ENCODE measurements around the gene MPEG1. TPM values are rescaled to one million over a fixed set of nuclear protein-coding genes. Genes with fewer than 3 reads are reported as not detected.

MPEG1 gene
- total and polyA plus RNA-seq, 7 experiments from 2014 or later, result 0.26 to 187 (median 5.0) TPM; not detected in 1

DNA sequence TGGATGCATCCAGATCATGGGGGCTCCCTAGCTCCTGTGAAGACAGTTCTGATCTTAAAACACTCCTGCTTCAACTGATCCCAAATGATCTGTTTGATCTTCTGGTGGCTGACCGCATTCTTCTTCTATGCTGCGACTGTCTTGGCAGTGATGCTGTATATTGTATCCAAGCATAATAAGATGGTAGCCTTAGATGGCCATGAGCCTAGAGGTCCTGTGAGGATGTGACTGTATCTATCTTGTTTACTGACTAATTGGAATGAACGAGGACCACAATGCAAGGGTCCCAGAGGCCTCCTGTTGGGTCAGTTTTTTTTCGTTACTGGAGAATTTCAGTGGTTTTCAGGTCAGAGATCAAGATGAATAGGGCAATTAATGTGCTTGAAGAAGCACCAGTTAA, 7.1 kb upstream of the MPEG1 start:
- Mint-ChIP-seq H3K9me3 (peaks cover 0 to 5% (median 0%) of the 10 kb centered on the region in 11 donors), H3K4me3 (no peak overlapping the region), H3K27me3 (peaks cover 0 to 14% (median 0%) of the 10 kb centered on the region in 5 donors), H3K4me1 (peaks cover 6 to 17% (median 13%) of the 10 kb centered on the region in 7 donors), H3K27ac (no peak overlapping the region), H3K36me3 (no peaks in the 10 kb centered on the region)
- DNase-seq (no peak), ATAC-seq (no peak)
- intact Hi-C loops (cut with micrococcal nuclease), result no loop called here
- POLR2A ChIA-PET, result no interaction called here
- no peaks in the 10 kb centered on the region for H3K4me1 ChIP-seq (ENCODE audit: control insufficient read depth in 2 of 2, insufficient read depth in 2 of 2, low read length in 2 of 2)
- no peaks in the 10 kb centered on the region for H3K27me3 ChIP-seq (ENCODE audit: control insufficient read depth in 2 of 2, insufficient read depth in 2 of 2, low read length in 2 of 2)
- H3K36me3 ChIP-seq (ENCODE audit: control insufficient read depth in 2 of 3, insufficient read depth in 3 of 3, low read length in 3 of 3), result no peaks in the 10 kb centered on the region
- H3K4me3 ChIP-seq (ENCODE audit: low read length), result no peak overlapping the region
- no peaks in the 10 kb centered on the region for H3K9me3 ChIP-seq (ENCODE audit: control insufficient read depth in 2 of 3, low read length in 3 of 3)
- CTCF ChIA-PET, result interaction anchor here (0.9 kb wide), 1 partner anchor 62 kb away, joined by 3 read pairs; no protein-coding TSS in a partner anchor
- no peak overlapping the region for H3K27ac ChIP-seq (ENCODE audit: low read depth, low read length)

DNA sequence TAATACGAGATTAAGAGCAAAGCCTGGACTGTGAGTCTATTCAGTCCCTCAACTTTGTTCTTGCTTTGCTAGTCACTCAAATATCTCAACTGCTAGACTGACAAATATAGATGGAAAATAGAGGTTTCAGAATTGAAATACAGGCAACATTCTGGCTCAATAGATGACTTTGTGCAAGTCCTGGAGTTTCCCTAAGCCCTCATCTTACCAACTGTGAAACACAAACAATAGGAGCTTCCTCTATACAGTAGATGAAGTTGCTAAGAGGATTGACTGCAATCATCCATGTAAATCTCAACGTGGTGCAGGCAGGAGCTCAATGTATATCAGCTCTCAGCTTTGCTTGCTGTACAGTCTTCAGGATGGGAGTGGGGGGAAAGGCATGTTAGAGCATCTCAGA, 6.2 kb upstream of the MPEG1 start:
- peaks cover 0 to 14% (median 0%) of the 10 kb centered on the region in 5 donors for H3K27me3 Mint-ChIP-seq
- no peaks in the 10 kb centered on the region for H3K4me1 ChIP-seq (ENCODE audit: control insufficient read depth in 2 of 2, insufficient read depth in 2 of 2, low read length in 2 of 2)
- CTCF ChIA-PET, result interaction anchor here (0.5 to 1.1 kb wide), 3 partner anchors 33 to 1556 kb away, joined by 3 read pairs; no protein-coding TSS in a partner anchor
- intact Hi-C loops (cut with micrococcal nuclease), result no loop called here
- no peaks in the 10 kb centered on the region for H3K36me3 Mint-ChIP-seq
- H3K27me3 ChIP-seq (ENCODE audit: control insufficient read depth in 2 of 2, insufficient read depth in 2 of 2, low read length in 2 of 2), result no peaks in the 10 kb centered on the region
- no peak overlapping the region for H3K4me3 Mint-ChIP-seq
- peak; percentile 17 for ATAC-seq
- H3K9me3 Mint-ChIP-seq, result peaks cover 0 to 5% (median 0%) of the 10 kb centered on the region in 11 donors
- H3K4me1 Mint-ChIP-seq, result peaks cover 6 to 14% (median 12%) of the 10 kb centered on the region in 7 donors
- POLR2A ChIA-PET, result no interaction called here
- H3K36me3 ChIP-seq (ENCODE audit: control insufficient read depth in 2 of 3, insufficient read depth in 3 of 3, low read length in 3 of 3), result no peaks in the 10 kb centered on the region
- H3K9me3 ChIP-seq (ENCODE audit: control insufficient read depth in 2 of 3, low read length in 3 of 3), result no peaks in the 10 kb centered on the region
- no peak overlapping the region for H3K27ac Mint-ChIP-seq
- no peak overlapping the region for H3K27ac ChIP-seq (ENCODE audit: low read depth, low read length)
- H3K4me3 ChIP-seq (ENCODE audit: low read length), result no peak overlapping the region
- DNase-seq, result no peak

DNA sequence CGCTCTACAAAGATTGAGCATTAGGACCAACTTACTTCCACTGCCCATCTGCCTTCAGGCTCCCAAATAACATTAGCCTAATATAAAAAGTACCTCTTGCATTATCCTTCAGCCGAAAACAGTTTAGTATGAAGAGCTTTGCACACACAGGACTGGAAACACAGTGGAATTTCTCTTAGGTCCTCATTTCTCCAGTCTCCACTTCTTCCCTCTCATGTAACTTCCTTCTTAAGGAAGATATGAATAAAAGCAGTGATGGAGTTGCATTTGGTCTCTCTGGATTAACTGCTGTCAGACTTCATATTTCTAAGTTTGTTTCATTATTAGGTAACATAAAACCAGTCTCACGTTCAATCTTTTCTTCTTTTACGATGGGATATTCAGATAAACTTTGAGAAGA, 5.6 kb upstream of the MPEG1 start:
- H3K36me3 Mint-ChIP-seq, result no peaks in the 10 kb centered on the region
- intact Hi-C loops (cut with micrococcal nuclease), result no loop called here
- Histone ChIP-seq H3K4me3 (ENCODE audit: low read length) (no peak overlapping the region), H3K36me3 (ENCODE audit: control insufficient read depth in 2 of 3, insufficient read depth in 3 of 3, low read length in 3 of 3) (no peaks in the 10 kb centered on the region), H3K9me3 (ENCODE audit: control insufficient read depth in 2 of 3, low read length in 3 of 3) (no peaks in the 10 kb centered on the region), H3K27me3 (ENCODE audit: control insufficient read depth in 2 of 2, insufficient read depth in 2 of 2, low read length in 2 of 2) (no peaks in the 10 kb centered on the region), H3K4me1 (ENCODE audit: control insufficient read depth in 2 of 2, insufficient read depth in 2 of 2, low read length in 2 of 2) (no peaks in the 10 kb centered on the region), H3K27ac (ENCODE audit: low read depth, low read length) (no peak overlapping the region)
- no peak overlapping the region for H3K27ac Mint-ChIP-seq
- H3K4me3 Mint-ChIP-seq, result no peak overlapping the region
- DNase-seq, result no peak
- peaks cover 0 to 14% (median 0%) of the 10 kb centered on the region in 5 donors for H3K27me3 Mint-ChIP-seq
- ChIA-PET POLR2A (no interaction called here), CTCF (interaction anchor here (1.1 kb wide), 1 partner anchor 32 kb away, joined by 3 read pairs; no protein-coding TSS in a partner anchor)
- ATAC-seq, result no peak
- H3K4me1 Mint-ChIP-seq, result peaks cover 0 to 14% (median 12%) of the 10 kb centered on the region in 7 donors
- peaks cover 0 to 5% (median 0%) of the 10 kb centered on the region in 11 donors for H3K9me3 Mint-ChIP-seq

DNA sequence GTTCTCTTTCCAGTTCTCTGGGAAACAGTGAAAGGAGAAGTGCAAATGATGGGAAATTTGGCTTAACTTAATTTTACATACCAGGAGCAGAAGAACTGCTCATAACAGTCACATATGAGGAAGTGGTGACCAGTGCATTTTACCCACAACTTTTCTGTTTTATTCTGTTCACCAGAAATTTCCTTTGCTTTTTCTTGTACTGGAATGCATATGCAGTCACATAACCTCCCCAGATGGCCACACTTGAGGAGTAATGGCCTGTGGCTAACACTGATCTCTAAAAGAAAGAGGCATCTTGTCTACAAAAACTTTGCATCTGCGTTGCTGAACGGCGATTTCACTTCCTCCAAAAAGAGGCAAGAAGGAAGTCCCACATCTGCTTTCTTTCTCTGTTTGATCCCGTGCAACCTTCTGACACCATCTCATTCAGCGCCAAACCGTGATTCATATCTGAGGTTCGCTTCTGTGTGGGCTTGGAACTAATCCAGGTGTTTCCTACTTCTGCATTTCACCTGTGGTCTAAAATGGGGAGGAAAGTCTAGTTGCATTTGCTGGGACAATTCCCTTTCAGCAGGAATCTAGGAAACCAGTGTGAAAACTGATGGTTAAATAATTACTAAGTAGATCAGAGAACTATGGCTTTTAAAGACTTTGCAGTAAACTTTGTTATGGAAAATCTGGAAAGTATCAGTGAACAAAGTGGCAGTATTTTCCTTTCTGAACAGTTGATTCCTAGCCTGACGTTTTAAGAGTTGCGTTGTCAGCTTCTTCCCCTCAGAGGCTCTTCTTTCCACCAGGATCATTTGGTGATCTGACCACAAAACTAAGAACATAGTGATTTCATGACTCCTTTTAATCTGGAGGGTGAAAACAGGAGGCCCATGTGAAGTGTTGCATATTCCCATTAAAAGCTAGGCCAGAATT, 4.2 kb upstream of the MPEG1 start:
- Mint-ChIP-seq H3K9me3 (peaks cover 0 to 5% (median 0%) of the 10 kb centered on the region in 11 donors), H3K36me3 (no peaks in the 10 kb centered on the region), H3K4me1 (peaks cover 0 to 14% (median 12%) of the 10 kb centered on the region in 7 donors), H3K27ac (peak overlapping the region in 1 of 9 donors; percentile 17), H3K4me3 (peak overlapping the region in 7 of 10 donors; percentile 2 to 47 (median 16)), H3K27me3 (peaks cover 0 to 14% (median 0%) of the 10 kb centered on the region in 5 donors)
- H3K4me3 ChIP-seq (ENCODE audit: low read length), result no peak overlapping the region
- no peaks in the 10 kb centered on the region for H3K4me1 ChIP-seq (ENCODE audit: control insufficient read depth in 2 of 2, insufficient read depth in 2 of 2, low read length in 2 of 2)
- ATAC-seq (peak; percentile 73), DNase-seq (no peak)
- ChIA-PET CTCF (no interaction called here), POLR2A (no interaction called here)
- intact Hi-C loops (cut with micrococcal nuclease), result no loop called here
- no peak overlapping the region for H3K27ac ChIP-seq (ENCODE audit: low read depth, low read length)
- no peaks in the 10 kb centered on the region for H3K27me3 ChIP-seq (ENCODE audit: control insufficient read depth in 2 of 2, insufficient read depth in 2 of 2, low read length in 2 of 2)
- H3K36me3 ChIP-seq (ENCODE audit: control insufficient read depth in 2 of 3, insufficient read depth in 3 of 3, low read length in 3 of 3), result no peaks in the 10 kb centered on the region
- H3K9me3 ChIP-seq (ENCODE audit: control insufficient read depth in 2 of 3, low read length in 3 of 3), result no peaks in the 10 kb centered on the region

DNA sequence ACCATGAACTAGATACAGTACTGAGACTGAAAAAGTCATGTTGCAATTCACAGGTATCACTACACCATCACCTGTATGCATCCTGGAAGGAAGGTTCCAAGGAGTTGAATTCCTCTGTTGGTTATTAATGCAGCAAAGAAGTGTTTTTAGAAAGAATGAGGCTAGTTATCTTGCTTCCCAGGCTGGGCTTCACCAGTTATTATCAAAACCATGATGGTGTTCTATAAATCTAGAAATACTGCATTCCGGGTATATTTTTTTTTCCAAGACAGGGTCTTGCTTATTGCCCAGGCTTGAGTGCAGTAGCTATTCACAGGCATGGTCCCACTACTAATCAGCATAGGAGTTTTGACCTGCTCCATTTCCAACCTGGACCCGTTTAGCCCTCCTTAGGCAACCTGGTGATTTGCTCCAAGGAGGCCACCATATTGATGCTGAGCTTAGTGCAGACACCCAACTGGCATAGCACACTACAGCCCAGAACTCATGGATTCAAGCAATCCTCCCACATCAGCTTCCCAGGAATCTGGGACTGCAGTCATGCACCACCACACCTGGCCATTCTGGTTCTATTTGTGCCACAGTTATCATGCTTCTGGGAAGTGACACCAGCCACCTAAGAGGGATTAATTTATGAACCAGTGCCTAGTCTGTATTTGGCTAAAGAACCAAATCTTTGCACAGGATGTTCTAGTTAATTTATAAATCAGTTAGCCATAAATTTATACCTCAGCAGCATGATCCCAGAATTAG, 1.6 kb upstream of the MPEG1 start:
- Histone ChIP-seq H3K27me3 (ENCODE audit: control insufficient read depth in 2 of 2, insufficient read depth in 2 of 2, low read length in 2 of 2) (no peaks in the 10 kb centered on the region), H3K36me3 (ENCODE audit: control insufficient read depth in 2 of 3, insufficient read depth in 3 of 3, low read length in 3 of 3) (no peaks in the 10 kb centered on the region), H3K4me3 (ENCODE audit: low read length) (no peak overlapping the region), H3K9me3 (ENCODE audit: control insufficient read depth in 2 of 3, low read length in 3 of 3) (no peaks in the 10 kb centered on the region), H3K4me1 (ENCODE audit: control insufficient read depth in 2 of 2, insufficient read depth in 2 of 2, low read length in 2 of 2) (no peaks in the 10 kb centered on the region), H3K27ac (ENCODE audit: low read depth, low read length) (no peak overlapping the region)
- Mint-ChIP-seq H3K27me3 (peaks cover 0 to 18% (median 0%) of the 10 kb centered on the region in 5 donors), H3K27ac (no peak overlapping the region), H3K36me3 (no peaks in the 10 kb centered on the region), H3K4me1 (peaks cover 0 to 14% (median 12%) of the 10 kb centered on the region in 7 donors), H3K9me3 (peaks cover 0 to 5% (median 0%) of the 10 kb centered on the region in 11 donors), H3K4me3 (no peak overlapping the region)
- intact Hi-C loops (cut with micrococcal nuclease), result no loop called here
- POLR2A ChIA-PET, result no interaction called here
- DNase-seq (no peak), ATAC-seq (no peak)
- CTCF ChIA-PET, result no interaction called here

DNA sequence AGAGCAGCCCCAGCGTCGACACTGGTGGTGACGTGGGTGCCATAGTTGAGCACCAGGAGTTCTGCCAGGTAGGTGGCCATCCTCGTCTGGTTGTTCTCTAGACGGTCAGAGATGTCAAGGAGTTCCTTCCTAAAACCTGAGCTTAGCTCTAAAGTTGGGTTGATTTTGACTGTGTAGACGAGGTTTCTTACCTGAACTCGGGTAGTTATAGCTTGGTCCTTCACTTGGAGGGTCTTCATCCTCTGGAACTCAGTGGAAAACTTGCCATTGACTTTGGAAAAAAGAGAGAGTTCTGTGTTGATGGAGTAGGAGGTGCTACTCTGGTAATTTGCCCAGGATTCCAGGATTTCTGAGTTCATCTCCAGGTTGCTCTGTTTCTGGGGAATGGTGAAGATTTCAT, 505 bp downstream of the MPEG1 start:
- no peaks in the 10 kb centered on the region for H3K27me3 ChIP-seq (ENCODE audit: control insufficient read depth in 2 of 2, insufficient read depth in 2 of 2, low read length in 2 of 2)
- ATAC-seq (no peak), DNase-seq (no peak)
- peak overlapping the region in 1 of 10 donors; percentile 28 for H3K4me3 Mint-ChIP-seq
- ChIA-PET POLR2A (no interaction called here), CTCF (no interaction called here)
- peaks cover 0 to 22% (median 0%) of the 10 kb centered on the region in 5 donors for H3K27me3 Mint-ChIP-seq
- no peaks in the 10 kb centered on the region for H3K36me3 ChIP-seq (ENCODE audit: control insufficient read depth in 2 of 3, insufficient read depth in 3 of 3, low read length in 3 of 3)
- no peaks in the 10 kb centered on the region for H3K9me3 ChIP-seq (ENCODE audit: control insufficient read depth in 2 of 3, low read length in 3 of 3)
- intact Hi-C loops (cut with micrococcal nuclease), result no loop called here
- H3K36me3 Mint-ChIP-seq, result no peaks in the 10 kb centered on the region
- no peak overlapping the region for H3K27ac Mint-ChIP-seq
- no peak overlapping the region for H3K27ac ChIP-seq (ENCODE audit: low read depth, low read length)
- H3K4me3 ChIP-seq (ENCODE audit: low read length), result no peak overlapping the region
- H3K4me1 Mint-ChIP-seq, result peaks cover 10 to 28% (median 19%) of the 10 kb centered on the region in 7 donors
- no peaks in the 10 kb centered on the region for H3K9me3 Mint-ChIP-seq
- H3K4me1 ChIP-seq (ENCODE audit: control insufficient read depth in 2 of 2, insufficient read depth in 2 of 2, low read length in 2 of 2), result peaks cover 4 to 11% of the 10 kb centered on the region in 2 donors

Measured in naive thymus-derived CD4-positive, alpha-beta T cell (primary cell).